DMS 273 (cell line): ENCODE measurements around the gene MSI2.

Experiments used
- DNase-seq: peaks from one replicate; lab custom pipeline; 2025; ENCODE audit not compliant: unreplicated experiment; lab: John Stamatoyannopoulos, UW

Gene MSI2

DNA sequence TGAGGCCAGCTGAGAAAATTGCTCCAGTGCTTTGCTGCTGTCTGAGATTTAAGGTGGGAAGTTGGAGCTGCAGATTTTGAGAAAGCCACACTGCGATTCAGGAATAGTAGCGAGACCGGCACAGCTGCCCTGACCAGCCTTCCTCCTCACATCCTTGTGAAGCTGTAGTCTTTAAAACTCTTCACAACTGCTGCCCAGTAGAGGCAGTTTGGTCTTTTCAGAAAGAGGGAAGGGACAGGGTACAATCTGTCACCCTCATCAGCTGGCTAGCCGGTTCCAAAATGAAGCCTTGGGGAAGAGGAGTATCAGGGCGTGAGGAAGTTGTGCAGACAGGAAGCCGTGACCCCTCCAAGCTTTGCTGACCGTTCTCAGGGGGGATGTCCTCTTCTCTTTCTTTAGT lies 195.3 kb downstream of the MSI2 start:
- DNase-seq, result no peak

DNA sequence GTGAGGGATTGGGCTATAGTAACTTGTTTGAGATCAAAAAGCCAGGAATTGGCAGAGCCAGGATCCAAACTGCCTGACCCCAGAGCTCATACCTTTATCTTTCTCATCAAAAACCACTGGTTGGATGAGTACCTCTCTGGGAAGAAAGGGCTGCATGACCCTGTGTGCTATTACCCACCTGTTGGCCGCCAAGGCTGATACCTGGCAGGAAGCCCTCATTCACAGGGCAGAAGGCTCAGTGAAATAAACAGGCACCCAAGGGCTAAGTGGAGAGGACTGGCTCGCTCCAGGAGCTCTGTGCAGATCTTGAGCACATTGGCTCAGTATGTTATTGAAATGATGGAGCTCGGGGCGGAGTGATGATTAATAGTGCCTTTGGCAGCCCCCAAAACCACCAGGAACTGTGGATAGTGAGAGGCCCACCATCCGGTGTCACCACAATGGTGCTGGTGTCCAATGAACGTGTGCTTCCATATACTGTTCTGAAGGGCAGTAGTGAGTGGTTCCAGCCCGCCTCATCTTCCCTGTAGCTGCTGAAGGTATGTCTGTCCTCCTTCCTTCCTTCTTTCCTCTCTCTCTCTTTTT lies 197.6 kb downstream of the MSI2 start:
- DNase-seq, result no peak

GRCh38 chr17:57454729-57455062 lies 198.4 kb downstream of the MSI2 start:
- DNase-seq, result no peak

GRCh38 chr17:57455063-57455914 lies 199.0 kb downstream of the MSI2 start:
- DNase-seq, result no peak

GRCh38 chr17:57456622-57457021 lies 200.3 kb downstream of the MSI2 start:
- no peak for DNase-seq

DNA sequence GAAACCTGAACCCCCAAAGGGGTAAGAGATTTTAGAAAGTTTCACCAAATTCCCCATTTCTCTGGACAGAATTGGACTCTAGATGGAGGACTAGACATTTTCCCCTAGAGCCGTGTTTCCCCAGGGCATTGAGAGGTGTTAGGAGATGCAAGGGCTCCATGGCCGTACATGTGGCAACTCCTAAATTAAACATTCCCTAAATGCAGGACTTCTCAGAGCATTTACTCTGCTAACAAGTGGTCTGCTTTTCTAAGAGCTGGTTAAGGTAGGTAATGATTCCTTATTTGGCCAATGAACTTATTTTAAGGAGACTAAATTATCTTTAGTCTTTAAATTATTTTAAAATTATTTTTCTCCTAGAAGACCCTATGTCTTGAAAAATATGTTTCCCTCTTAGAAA lies 200.9 kb downstream of the MSI2 start:
- DNase-seq, result no peak

GRCh38 chr17:57458718-57459285 lies 202.5 kb downstream of the MSI2 start:
- no peak for DNase-seq

DNA sequence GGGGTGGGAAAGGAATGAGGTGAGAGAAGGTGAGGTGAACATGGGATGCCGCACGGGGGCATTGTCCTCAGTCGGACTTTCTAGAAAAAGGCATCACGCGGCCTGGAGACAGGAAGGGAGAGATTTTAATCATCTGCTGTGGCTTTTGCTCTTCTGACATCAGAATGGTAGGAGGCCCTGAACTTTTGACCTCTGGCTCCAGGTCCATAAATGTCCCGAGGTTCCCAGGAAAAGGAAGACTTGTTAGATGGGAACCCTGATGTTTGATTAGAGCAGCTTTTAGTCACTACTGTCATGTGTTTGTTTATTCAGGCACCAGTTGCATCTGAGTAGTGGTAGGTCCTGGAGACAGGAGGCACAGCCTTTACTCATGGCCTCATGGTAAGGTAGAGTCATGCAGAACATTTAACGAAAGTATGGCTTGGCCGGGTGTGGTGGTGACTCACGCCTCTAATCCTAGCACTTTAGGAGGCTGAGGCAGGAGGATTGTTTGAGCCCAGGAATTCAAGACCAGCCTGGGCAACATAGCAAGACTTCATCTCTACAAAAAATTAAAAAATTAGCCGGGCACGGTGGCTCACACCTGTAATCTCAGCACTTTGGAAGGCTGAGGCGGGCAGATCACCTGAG lies 203.1 kb downstream of the MSI2 start:
- DNase-seq, result no peak

DNA sequence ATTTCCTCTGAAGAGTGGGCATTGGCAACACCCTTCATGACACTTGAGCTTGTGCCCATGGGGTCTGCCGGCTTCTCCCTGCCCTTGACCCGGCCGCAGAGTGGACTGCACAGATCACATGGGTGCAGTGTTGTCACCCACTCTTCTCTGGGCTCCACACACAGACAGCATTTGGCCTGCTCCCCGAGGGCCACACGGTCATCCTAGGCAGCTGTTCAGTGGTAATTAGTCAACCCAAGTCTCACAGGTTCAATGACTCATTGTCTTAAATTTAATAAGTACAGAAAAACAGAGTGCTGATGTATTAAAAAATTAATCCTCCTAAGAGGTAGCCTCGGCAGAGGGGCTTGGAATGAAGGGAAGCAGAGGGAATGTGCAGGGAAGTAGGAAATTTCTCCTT lies 204.8 kb downstream of the MSI2 start:
- no peak for DNase-seq

- DNase-seq, result no peak
These were observed 205.8 kb downstream of the MSI2 start for GRCh38 chr17:57462007-57462579.

DNA sequence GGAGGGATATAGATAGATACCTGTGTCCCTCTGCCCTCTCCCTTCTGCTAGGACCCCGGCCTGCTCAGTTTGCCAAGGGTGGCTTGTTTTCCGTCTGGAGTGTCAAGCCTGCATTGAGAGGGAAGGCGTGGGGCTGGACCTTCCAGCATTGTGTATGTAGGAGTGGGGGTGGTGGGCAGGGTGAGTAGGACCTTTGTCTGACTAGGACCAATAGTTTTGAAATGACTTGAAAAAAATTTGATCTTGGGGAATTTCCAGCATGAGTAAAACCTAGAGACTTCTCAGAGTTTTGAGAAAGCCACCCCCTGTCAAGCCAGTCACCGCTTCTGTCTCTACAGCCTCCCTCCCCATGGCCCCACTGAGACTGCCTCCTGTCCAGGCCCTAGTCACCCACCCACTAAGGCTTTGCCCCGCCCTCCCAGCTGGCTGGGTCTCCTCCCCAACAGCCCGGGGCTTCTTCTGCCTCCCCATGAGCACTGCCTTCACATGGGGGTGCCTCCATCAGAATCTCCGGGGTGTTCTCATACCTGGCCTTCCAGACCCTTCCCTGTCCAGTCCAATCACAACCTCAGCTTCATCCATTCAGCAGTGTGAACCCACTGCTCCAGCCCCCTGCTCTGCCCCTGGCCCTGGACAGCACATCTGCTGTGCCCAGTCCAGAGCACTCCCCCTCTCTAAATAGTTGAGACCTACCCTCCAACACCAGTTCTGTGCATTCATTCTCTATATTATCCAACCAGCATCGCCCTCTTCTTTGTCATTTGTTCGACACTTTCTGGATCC lies 207.0 kb downstream of the MSI2 start:
- no peak for DNase-seq

- no peak for DNase-seq
These were observed 208.0 kb downstream of the MSI2 start for GRCh38 chr17:57464191-57464864.

DNA sequence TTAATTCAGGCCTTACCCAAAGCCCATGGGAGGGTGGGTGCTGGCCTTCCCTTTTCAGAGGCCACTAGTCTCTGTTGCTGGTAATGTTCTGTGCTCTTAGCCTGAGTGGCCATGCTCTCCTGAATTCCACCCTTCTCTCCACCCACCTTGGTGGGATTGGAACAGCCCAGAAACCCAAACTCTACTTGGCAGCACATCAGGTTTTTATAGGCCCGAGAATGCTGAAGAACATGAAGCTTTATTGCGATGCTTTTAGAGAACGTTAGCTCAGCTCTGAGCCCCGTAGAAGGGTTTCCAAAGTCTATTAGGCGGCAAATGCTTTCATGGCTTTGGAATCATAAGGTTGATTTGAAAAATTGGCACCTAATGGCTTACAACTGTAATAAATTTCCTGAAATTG lies 209.3 kb downstream of the MSI2 start:
- no peak for DNase-seq

DNA sequence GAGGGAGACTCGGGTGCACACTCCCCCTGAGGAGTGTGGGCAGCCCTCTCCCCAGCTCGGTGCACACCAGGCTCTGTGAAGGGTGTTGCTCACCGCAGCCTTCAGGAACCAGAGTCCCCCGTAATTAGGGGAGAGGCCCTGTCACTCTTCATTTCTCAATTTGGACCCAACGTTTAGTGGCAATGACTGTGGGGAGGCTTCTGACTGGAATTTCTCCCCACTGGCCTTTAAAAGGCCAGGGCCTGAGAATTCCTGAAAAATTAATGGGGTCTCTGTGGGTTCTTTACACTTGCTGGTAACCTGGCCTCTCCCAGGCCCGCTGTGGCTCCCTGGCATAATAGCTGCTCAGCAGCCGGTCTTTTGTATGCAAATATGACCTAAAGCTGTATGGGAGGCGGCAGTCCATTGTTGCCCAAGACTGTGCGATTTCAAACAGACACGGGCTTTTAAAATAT lies 209.7 kb downstream of the MSI2 start:
- no peak for DNase-seq

DNA sequence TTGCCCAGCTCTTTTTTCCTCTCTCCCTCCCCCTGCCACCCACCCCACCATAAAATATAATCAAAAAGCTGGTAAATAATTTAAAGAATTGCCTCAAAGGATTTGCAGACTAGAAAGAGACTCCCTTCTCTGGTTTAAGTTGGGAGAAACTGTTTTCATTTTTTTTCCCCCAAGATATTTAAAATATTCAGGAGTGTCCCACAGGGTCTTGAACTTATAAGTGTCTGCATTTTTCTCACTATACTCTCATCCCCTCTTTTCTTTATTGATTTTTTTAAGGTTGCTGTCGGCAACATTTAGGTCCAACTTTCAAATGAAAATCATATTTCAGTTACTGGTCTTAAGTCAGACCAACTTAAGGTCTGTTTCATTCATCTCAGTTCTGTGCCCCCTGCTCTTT lies 210.2 kb downstream of the MSI2 start:
- DNase-seq, result no peak

DNA sequence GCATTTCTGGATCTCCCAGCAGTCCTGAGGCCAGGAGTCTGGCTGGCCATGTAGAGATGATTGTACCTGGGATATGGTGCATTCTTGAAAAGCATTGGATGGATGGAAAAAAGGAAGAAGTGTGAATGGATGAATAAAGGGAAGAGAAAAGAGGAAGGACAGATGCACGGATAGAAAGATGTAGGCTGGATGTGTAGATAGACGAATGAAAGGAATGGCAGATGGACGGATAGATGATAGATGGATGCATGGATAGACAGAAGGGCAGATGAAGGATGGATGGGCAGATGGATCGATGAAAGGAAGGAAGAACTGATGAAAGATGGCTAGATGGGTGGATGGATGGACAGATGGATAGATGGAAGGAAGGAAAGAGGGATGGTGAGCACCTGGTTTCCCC lies 210.9 kb downstream of the MSI2 start:
- DNase-seq, result no peak

GRCh38 chr17:57467801-57468200 lies 211.5 kb downstream of the MSI2 start:
- no peak for DNase-seq

DNA sequence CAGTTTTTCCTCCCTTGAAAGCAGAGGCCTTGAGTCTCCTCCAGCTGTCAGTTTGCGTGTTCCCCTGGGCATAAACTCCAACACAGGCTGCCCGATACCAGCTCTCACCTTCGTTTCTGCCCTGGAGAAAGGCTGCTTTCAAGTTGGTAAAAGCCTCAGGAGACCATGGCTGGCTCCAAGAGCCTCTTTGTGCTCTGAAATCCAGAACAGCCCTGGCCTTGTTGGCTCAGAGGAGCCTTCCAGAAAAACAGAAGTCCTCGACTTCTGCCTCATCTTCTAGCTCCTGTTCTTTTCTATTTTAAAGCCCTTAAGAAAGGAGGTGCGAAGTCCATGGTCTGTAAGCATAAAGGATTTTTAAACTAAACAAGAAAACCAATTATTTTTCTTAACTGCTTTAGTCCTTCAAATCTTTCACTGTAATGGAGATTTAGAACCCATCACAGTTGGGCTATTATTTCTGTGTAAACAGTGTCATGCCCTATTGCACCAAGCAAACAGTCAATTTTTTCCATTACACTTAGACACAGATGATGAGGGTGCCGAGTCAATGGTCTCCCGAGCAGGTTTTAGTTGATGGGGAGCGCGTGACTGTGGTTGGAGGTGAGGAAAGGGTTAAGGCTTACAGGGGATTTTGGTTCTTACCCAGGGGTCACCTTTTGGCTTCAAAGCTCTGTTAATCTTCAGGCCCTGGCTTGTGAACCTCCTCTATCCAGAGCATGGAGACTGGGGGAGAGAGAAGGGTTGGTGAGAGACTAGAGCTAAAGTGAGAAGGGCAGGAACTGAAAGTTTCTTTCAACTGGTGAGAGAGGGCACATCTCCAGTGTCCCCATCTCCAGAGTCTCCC lies 212.8 kb downstream of the MSI2 start:
- no peak for DNase-seq

GRCh38 chr17:57470906-57471305 lies 214.6 kb downstream of the MSI2 start:
- no peak for DNase-seq
